Hematopoietic multipotent progenitor cell treated with erythropoietin and hydrocortisone succinate and interleukin-3 and kit ligand, for 17 days (in vitro differentiated cells): Measurements from ENCODE around the gene RAPSN.

Source experiments
- DNase-seq: peaks from one replicate; pipeline ENCODE4 v3.0.0-alpha.2; 2015; ENCODE audit warnings: low spot score

RAPSN gene

DNA sequence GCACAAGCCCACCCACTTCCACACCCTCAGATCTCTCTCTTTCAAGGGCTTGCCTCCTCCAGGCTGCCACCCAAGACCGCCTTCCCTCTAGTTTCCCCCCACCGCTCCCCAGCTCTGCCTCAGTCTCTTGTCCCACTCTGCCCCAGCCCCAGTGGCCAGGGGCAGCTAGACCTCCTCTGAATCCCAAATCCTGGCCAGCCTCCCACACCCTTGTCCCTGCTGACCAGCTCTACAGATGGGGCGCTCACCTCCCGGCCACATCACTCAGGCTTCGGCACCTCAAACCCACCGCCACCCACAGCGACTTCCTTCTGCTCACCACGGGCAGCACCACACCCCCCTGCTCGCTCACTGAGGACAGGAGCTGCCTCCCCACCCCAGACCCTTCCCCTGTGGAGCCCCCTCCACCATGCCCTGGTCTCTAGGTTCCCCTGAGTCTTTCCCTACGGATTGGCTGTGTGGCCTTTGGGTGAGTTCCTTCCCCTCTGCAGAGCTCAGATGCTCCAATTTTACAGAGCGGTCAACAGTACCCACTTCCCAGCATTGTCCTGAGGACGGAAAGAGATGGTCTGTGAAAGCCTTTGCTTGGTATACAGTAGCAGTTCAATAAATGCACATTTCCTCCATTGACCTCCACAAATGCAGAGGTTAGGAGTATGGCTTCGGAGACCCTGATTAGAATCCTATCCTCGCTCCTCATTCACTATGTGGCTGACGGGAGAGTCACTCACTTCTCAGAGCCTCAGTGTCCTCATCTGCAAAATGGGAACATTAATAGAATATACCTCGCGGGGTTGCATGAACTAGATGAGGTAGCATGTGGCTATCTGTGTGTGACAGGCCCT, 59.1 kb downstream of the RAPSN start:
- DNase-seq, result no peak

DNA sequence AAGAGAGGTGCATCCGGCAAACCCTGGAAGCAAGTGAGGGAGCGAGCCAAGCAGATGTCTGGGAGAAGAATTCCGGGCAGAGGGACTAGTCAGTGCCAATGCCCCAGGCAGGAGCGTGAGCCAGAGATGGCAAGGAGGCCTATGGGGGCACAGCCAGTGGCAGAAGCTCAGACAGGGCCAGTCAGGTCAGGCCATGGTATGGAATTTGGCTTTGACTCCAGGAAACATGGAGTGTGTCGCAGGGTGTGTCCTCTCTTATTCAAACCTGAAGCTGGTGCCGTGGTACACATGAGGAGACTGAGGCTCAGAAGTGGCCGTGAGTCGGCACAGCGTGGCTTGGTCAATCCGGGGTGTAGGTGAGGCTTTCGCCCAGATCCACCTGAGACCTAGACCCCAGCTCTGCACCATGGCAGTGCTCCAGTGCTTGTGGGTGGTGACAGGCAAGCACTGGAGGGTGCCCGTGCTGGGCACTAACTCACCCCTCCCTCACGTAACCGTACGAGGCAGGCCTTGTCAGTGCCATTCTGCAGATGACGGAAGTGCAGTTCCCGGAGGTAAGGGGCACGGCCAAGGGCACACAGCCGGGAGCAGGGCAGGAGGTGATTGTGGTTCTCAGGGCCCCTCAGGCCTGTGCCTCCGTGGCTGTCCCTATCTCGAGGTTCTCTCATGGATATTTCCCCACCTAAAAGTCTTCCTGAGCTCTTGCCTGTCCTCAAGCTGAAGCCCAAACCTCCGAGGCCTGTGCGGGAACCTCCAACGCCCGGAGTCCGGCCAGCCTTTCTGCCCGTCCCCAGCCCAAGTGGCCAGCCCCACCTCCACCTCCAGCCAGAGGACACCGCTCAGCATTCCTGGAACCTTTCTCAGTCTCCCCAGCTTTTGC, 60.0 kb downstream of the RAPSN start:
- DNase-seq, result no peak

DNA sequence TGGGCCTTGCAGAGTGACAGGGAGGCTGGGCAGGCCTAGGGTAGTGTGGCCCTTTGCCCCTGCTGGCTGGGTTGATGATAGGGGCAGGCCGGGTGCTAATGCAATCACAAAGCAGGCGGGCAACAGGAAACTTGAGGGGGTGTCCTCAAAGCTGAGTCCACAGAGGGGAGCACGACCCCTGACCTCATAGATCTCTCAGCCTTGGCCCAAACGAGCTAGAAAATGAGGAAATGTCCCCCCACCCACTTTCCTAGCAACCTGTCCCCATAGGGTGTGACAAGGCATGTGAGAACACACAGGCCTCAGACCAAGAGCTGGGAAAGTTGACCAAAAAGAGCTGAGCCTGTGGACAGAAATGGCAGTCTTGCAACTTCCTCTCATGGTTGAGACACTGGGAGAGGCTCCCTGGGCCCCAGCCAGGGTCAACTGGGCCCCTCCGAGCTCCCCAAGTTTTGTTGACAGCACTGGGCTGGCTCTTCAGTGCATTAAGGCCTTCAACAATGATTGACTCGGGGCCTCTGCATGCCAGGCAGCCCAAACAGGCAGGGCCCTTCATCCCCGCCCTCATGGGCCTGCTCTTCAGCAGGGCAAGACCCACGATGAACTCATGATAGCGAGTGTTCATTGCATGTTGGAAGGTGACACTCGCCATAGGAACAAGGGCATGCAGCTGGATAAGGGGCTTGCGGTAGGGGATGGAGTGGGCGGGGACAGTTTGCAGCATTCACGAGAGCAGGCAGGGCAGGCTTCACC, 60.8 kb downstream of the RAPSN start:
- DNase-seq, result no peak
